Trophoblast cell (in vitro differentiated cells and primary cell): ENCODE measurements around the gene DLG2.

Experiments used
- DNase-seq, 2 donors: peaks; one replicate each; pipeline ENCODE4 v3.0.0-alpha.2; 2016
- H2AFZ ChIP-seq: 2 replicates; pipeline ENCODE4 v1.6.1; 2013; ENCODE audit warnings: low read length, moderate library complexity, mild to moderate bottlenecking; ENCODE audit not compliant: insufficient read depth, poor library complexity
- H2AK5ac ChIP-seq: 2 replicates; pipeline ENCODE4 v1.6.1; 2013; ENCODE audit warnings: mild to moderate bottlenecking, low read length
- H2BK120ac ChIP-seq: 2 replicates; pipeline ENCODE4 v1.6.1; 2013; ENCODE audit warnings: low read length, mild to moderate bottlenecking, moderate library complexity; ENCODE audit not compliant: insufficient read depth, poor library complexity
- H2BK12ac ChIP-seq: 2 replicates; pipeline ENCODE4 v1.6.1; 2013; ENCODE audit warnings: mild to moderate bottlenecking, low read length, moderate library complexity
- H2BK5ac ChIP-seq: 2 replicates; pipeline ENCODE4 v1.6.1; 2013; ENCODE audit warnings: low read length, low read depth, moderate library complexity, mild to moderate bottlenecking; ENCODE audit not compliant: poor library complexity
- H3K14ac ChIP-seq: 2 replicates; pipeline ENCODE4 v1.6.1; 2013; ENCODE audit warnings: mild to moderate bottlenecking, low read length
- H3K18ac ChIP-seq: 2 replicates; pipeline ENCODE4 v1.6.1; 2013; ENCODE audit warnings: mild to moderate bottlenecking, low read length
- H3K23ac ChIP-seq: 2 replicates; pipeline ENCODE4 v1.6.1; 2013; ENCODE audit warnings: low read length
- H3K27ac ChIP-seq: 2 replicates; pipeline ENCODE4 v1.5.1; 2013; ENCODE audit warnings: low read depth, mild to moderate bottlenecking, inconsistent platforms, low read length, moderate library complexity
- H3K27me3 ChIP-seq: 2 replicates; pipeline ENCODE4 v1.6.1; 2013; ENCODE audit warnings: inconsistent platforms, mild to moderate bottlenecking, low read length, moderate library complexity; ENCODE audit not compliant: insufficient read depth
- H3K36me3 ChIP-seq, 2 experiments: 1 replicate in 1 of 2; 2 replicates in 1 of 2; pipeline ENCODE4 v1.6.1; 2013; ENCODE audit warnings: low read length in 2 of 2, mild to moderate bottlenecking in 2 of 2, moderate library complexity in 1 of 2; ENCODE audit not compliant: insufficient read depth in 2 of 2, control insufficient read depth in 1 of 2
- H3K4ac ChIP-seq: 2 replicates; pipeline ENCODE4 v1.6.1; 2013; ENCODE audit warnings: low read depth, mild to moderate bottlenecking, low read length, moderate library complexity
- H3K4me1 ChIP-seq, 2 experiments: 1 replicate in 1 of 2; 2 replicates in 1 of 2; pipeline ENCODE4 v1.6.1; 2013; ENCODE audit warnings: low read length in 2 of 2, mild to moderate bottlenecking in 2 of 2, moderate library complexity in 1 of 2; ENCODE audit not compliant: insufficient read depth in 2 of 2, control insufficient read depth in 1 of 2
- H3K4me2 ChIP-seq: 2 replicates; pipeline ENCODE4 v1.6.1; 2013; ENCODE audit warnings: inconsistent platforms, mild to moderate bottlenecking, low read length, moderate library complexity
- H3K4me3 ChIP-seq: 2 replicates; pipeline ENCODE4 v1.5.1; 2013; ENCODE audit warnings: mild to moderate bottlenecking, low read depth, low read length, inconsistent platforms
- H3K79me1 ChIP-seq: one replicate; pipeline ENCODE4 v1.6.1; 2013; ENCODE audit warnings: low read length
- H3K79me2 ChIP-seq: 2 replicates; pipeline ENCODE4 v1.6.1; 2013; ENCODE audit warnings: low read length, mild to moderate bottlenecking; ENCODE audit not compliant: control insufficient read depth, insufficient read depth, poor library complexity
- H3K9ac ChIP-seq: 2 replicates; pipeline ENCODE4 v1.6.1; 2013; ENCODE audit warnings: mild to moderate bottlenecking, low read length
- H3K9me3 ChIP-seq: 2 replicates; pipeline ENCODE4 v1.6.1; 2013; ENCODE audit warnings: low read depth, mild to moderate bottlenecking, control low read depth, inconsistent platforms, low read length; ENCODE audit not compliant: insufficient read depth
- H4K12ac ChIP-seq: 2 replicates; pipeline ENCODE4 v1.6.1; 2013; ENCODE audit warnings: low read depth, mild to moderate bottlenecking, low read length, moderate library complexity
- H4K8ac ChIP-seq: 2 replicates; pipeline ENCODE4 v1.6.1; 2013; ENCODE audit warnings: low read depth, mild to moderate bottlenecking, low read length, moderate library complexity
- H4K91ac ChIP-seq: one replicate; pipeline ENCODE4 v1.6.1; 2013; ENCODE audit warnings: low read depth, mild to moderate bottlenecking, low read length, moderate library complexity
- WGBS: extraction: QIAGEN DNeasy Blood & Tissue Kit; methylation state at CpG from one replicate; pipeline ENCODE4 v1.1.7; 2013; ENCODE audit warnings: missing lambda C conversion rate; ENCODE audit not compliant: insufficient read length, insufficient coverage; ENCODE audit errors: extremely low coverage; 5-methylcytosine and 5-hydroxymethylcytosine counted together

Gene DLG2

GRCh38 chr11:84407091-84407490 is 1220.1 kb downstream of the DLG2 start:
- no peak overlapping the region for H3K4me3 ChIP-seq
- no peak overlapping the region for H2BK5ac ChIP-seq
- H3K27me3 ChIP-seq: no peaks in the 10 kb centered on the region
- no peak overlapping the region for H3K4me2 ChIP-seq
- H2BK12ac ChIP-seq: no peak overlapping the region
- no peak overlapping the region for H2BK120ac ChIP-seq
- no peaks in the 10 kb centered on the region for H3K9me3 ChIP-seq
- H2AK5ac ChIP-seq: no peak overlapping the region
- H4K91ac ChIP-seq: no peak overlapping the region
- no peaks in the 10 kb centered on the region for H3K79me1 ChIP-seq
- DNase-seq: no peak
- no peak overlapping the region for H3K9ac ChIP-seq
- H4K12ac ChIP-seq: no peak overlapping the region
- no peak overlapping the region for H3K4ac ChIP-seq
- no peak overlapping the region for H3K23ac ChIP-seq
- no CpG with 5 or more reads among the region's 4 CpGs for WGBS
- H3K79me2 ChIP-seq: no peaks in the 10 kb centered on the region
- no peaks in the 10 kb centered on the region for H3K4me1 ChIP-seq
- H3K18ac ChIP-seq: no peak overlapping the region
- no peak overlapping the region for H3K27ac ChIP-seq
- H3K14ac ChIP-seq: no peak overlapping the region
- no peak overlapping the region for H2AFZ ChIP-seq
- no peaks in the 10 kb centered on the region for H3K36me3 ChIP-seq
- H4K8ac ChIP-seq: no peak overlapping the region

DNA sequence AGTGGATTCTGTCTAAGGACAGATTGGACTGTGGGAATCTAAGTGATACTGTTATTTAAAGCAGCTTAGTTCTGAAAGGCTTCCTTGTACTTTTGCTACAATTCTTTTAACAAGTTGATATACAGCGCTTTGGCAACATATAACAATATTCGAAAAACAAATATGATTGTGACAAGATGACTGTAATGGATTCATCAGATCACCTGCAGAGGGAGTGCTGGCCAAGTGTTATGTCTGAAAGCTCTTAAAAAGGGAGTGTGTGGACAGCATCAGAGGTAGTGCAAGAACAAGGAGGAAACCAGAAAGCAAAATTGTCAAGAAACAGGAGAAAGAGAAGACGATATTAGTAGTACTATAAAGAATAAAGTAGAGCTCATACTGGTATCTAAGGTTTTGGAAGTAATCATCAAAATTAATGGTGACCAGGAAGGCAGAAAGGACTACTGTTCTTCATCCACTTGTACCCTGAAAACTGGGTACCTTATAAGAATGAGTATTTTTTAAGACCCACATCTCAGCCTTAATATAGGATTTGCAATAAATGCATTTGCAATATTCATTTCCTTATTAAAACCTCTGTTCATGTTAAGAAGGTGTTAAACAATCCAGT is 1229.0 kb downstream of the DLG2 start:
- Histone ChIP-seq H4K91ac (no peak overlapping the region), H4K12ac (no peak overlapping the region), H4K8ac (no peak overlapping the region), H2BK120ac (no peak overlapping the region), H3K27me3 (no peaks in the 10 kb centered on the region), H3K9ac (no peak overlapping the region), H3K4me2 (no peak overlapping the region), H2AFZ (no peak overlapping the region), H2BK12ac (no peak overlapping the region), H2BK5ac (no peak overlapping the region), H2AK5ac (no peak overlapping the region), H3K23ac (no peak overlapping the region), H3K18ac (no peak overlapping the region), H3K4me1 (no peaks in the 10 kb centered on the region), H3K27ac (no peak overlapping the region), H3K36me3 (no peaks in the 10 kb centered on the region), H3K79me2 (no peaks in the 10 kb centered on the region), H3K79me1 (no peaks in the 10 kb centered on the region), H3K9me3 (no peaks in the 10 kb centered on the region), H3K14ac (no peak overlapping the region), H3K4ac (no peak overlapping the region), H3K4me3 (no peak overlapping the region)
- DNase-seq: peak in 1 of 2 donors; percentile 7
- WGBS: no CpG with 5 or more reads among the region's 3 CpGs

GRCh38 chr11:84396521-84396920 is 1230.6 kb downstream of the DLG2 start:
- H3K79me2 ChIP-seq: no peaks in the 10 kb centered on the region
- no peaks in the 10 kb centered on the region for H3K27me3 ChIP-seq
- no peak overlapping the region for H4K12ac ChIP-seq
- H3K18ac ChIP-seq: no peak overlapping the region
- H3K9ac ChIP-seq: no peak overlapping the region
- H3K4me2 ChIP-seq: no peak overlapping the region
- H3K9me3 ChIP-seq: no peaks in the 10 kb centered on the region
- H3K23ac ChIP-seq: no peak overlapping the region
- no peaks in the 10 kb centered on the region for H3K36me3 ChIP-seq
- no peak overlapping the region for H3K4ac ChIP-seq
- no peak overlapping the region for H4K91ac ChIP-seq
- H2AK5ac ChIP-seq: no peak overlapping the region
- no peaks in the 10 kb centered on the region for H3K79me1 ChIP-seq
- no peaks in the 10 kb centered on the region for H3K4me1 ChIP-seq
- no peak for DNase-seq
- no peak overlapping the region for H3K27ac ChIP-seq
- H2BK120ac ChIP-seq: no peak overlapping the region
- H3K4me3 ChIP-seq: no peak overlapping the region
- H2AFZ ChIP-seq: no peak overlapping the region
- H2BK12ac ChIP-seq: no peak overlapping the region
- H2BK5ac ChIP-seq: no peak overlapping the region
- no CpG with 5 or more reads among the region's 3 CpGs for WGBS
- H4K8ac ChIP-seq: no peak overlapping the region
- H3K14ac ChIP-seq: no peak overlapping the region

GRCh38 chr11:84390441-84391078 is 1236.6 kb downstream of the DLG2 start:
- H2AFZ ChIP-seq: no peak overlapping the region
- H3K4me1 ChIP-seq: peaks cover 0 to 2% of the 10 kb centered on the region in 2 experiments
- H3K4me2 ChIP-seq: no peak overlapping the region
- no peak overlapping the region for H3K4me3 ChIP-seq
- no peak for DNase-seq
- no peak overlapping the region for H3K27ac ChIP-seq
- H2BK5ac ChIP-seq: no peak overlapping the region
- no peak overlapping the region for H2BK120ac ChIP-seq
- H4K8ac ChIP-seq: no peak overlapping the region
- H3K23ac ChIP-seq: no peak overlapping the region
- H3K9me3 ChIP-seq: no peaks in the 10 kb centered on the region
- no peak overlapping the region for H3K18ac ChIP-seq
- H3K27me3 ChIP-seq: no peaks in the 10 kb centered on the region
- no peaks in the 10 kb centered on the region for H3K79me1 ChIP-seq
- H3K4ac ChIP-seq: no peak overlapping the region
- no peak overlapping the region for H4K12ac ChIP-seq
- H2AK5ac ChIP-seq: no peak overlapping the region
- H3K36me3 ChIP-seq: no peaks in the 10 kb centered on the region
- WGBS: no CpG with 5 or more reads among the region's 6 CpGs
- H2BK12ac ChIP-seq: no peak overlapping the region
- H3K79me2 ChIP-seq: no peaks in the 10 kb centered on the region
- H4K91ac ChIP-seq: no peak overlapping the region
- no peak overlapping the region for H3K9ac ChIP-seq
- no peak overlapping the region for H3K14ac ChIP-seq
